Parathyroid adenoma (tissue), 2 donors: ENCODE data around the gene PCBP2.

Experiments used
- H2AFZ ChIP-seq: fragments of 300-600 bp; sonication (generic); one replicate; pipeline ENCODE4 v1.7.0; 2017; ENCODE audit warnings: antibody characterized with exemption, mild to moderate bottlenecking
- H3K27ac ChIP-seq: fragments of 300-600 bp; sonication (generic); one replicate; pipeline ENCODE4 v1.7.0; 2017
- H3K27me3 ChIP-seq: fragments of 300-600 bp; sonication (generic); one replicate; pipeline ENCODE4 v1.7.0; 2017; ENCODE audit warnings: low read length; ENCODE audit not compliant: control insufficient read depth, insufficient read depth
- H3K36me3 ChIP-seq: fragments of 300-600 bp; sonication (generic); one replicate; pipeline ENCODE4 v1.7.0; 2017; ENCODE audit warnings: low read length; ENCODE audit not compliant: control insufficient read depth, insufficient read depth
- H3K4me1 ChIP-seq: fragments of 300-600 bp; sonication (generic); one replicate; pipeline ENCODE4 v1.7.0; 2017; ENCODE audit warnings: control low read depth
- H3K4me2 ChIP-seq: fragments of 300-600 bp; sonication (generic); one replicate; pipeline ENCODE4 v1.7.0; 2017; ENCODE audit warnings: low read length
- H3K4me3 ChIP-seq: fragments of 300-600 bp; sonication (generic); one replicate; pipeline ENCODE4 v1.7.0; 2017; ENCODE audit warnings: low read depth, low read length
- H3K79me2 ChIP-seq: fragments of 300-600 bp; sonication (generic); one replicate; pipeline ENCODE4 v1.7.0; 2017; ENCODE audit warnings: control low read depth
- H3K9ac ChIP-seq: fragments of 300-600 bp; sonication (generic); one replicate; pipeline ENCODE4 v1.7.0; 2017; ENCODE audit warnings: mild to moderate bottlenecking
- H3K9me3 ChIP-seq: fragments of 300-600 bp; sonication (generic); one replicate; pipeline ENCODE4 v1.7.0; 2017; ENCODE audit warnings: low read length; ENCODE audit not compliant: control insufficient read depth
- CTCF ChIP-seq: fragments of 300-600 bp; sonication (generic); IDR thresholded peaks from one replicate; pipeline ENCODE4 v1.7.0; 2017; ENCODE audit warnings: antibody characterized with exemption, mild to moderate bottlenecking
- donor health status: primary hyperparathyroidism.

PCBP2 gene

DNA sequence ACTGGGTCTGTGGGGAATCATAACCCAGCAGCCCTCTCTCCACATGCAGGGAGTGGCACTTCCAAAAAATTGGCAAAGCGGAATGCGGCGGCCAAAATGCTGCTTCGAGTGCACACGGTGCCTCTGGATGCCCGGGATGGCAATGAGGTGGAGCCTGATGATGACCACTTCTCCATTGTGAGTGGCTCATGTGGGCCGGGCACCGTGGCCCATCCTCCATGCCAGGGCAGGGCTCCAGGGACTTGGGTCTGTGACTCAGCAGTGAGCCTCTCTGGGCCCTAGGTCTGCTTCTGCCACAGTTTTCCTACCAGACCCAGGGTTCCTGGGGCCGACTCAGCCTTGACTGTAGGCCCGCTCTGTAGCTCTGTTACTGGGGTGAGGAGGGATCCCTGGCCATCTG, 53.2 kb downstream of the PCBP2 start:
- TF ChIP-seq CTCF = no peak
- no peak overlapping the region for H3K4me3 ChIP-seq
- no peak overlapping the region for H2AFZ ChIP-seq
- H3K4me2 ChIP-seq = no peak overlapping the region
- H3K9me3 ChIP-seq = no peaks in the 10 kb centered on the region
- no peaks in the 10 kb centered on the region for H3K27me3 ChIP-seq
- no peaks in the 10 kb centered on the region for H3K36me3 ChIP-seq
- no peak overlapping the region for H3K9ac ChIP-seq
- no peak overlapping the region for H3K27ac ChIP-seq
- peaks cover 11% of the 10 kb centered on the region for H3K4me1 ChIP-seq
- H3K79me2 ChIP-seq = peaks cover 2% of the 10 kb centered on the region

- H3K9ac ChIP-seq = no peak overlapping the region
- H3K36me3 ChIP-seq = no peaks in the 10 kb centered on the region
- no peaks in the 10 kb centered on the region for H3K9me3 ChIP-seq
- H3K4me1 ChIP-seq = peaks cover 11% of the 10 kb centered on the region
- H3K27me3 ChIP-seq = no peaks in the 10 kb centered on the region
- no peak overlapping the region for H2AFZ ChIP-seq
- no peak overlapping the region for H3K4me3 ChIP-seq
- H3K79me2 ChIP-seq = peaks cover 2% of the 10 kb centered on the region
- no peak overlapping the region for H3K27ac ChIP-seq
- H3K4me2 ChIP-seq = no peak overlapping the region
- no peak for TF ChIP-seq CTCF
Measured at GRCh38 chr12:53505555-53506449, 53.9 kb downstream of the PCBP2 start.

DNA sequence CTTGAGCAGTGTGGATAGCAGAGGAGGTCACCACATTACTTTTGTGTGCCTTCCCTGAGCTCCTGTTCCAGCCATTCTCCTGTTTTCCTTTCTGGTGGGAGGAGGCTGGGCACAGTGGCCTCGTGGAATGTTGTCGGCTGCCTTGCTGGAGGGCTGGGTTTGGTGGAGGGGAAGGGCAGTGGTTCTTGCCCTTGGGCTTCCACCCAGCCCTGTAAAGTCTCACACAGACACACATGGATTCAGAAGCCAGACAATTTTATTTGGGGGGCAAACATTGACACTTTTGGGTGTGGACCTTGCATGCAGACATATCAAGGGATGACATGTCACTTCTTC, 54.5 kb downstream of the PCBP2 start:
- Histone ChIP-seq H3K79me2 (peaks cover 2% of the 10 kb centered on the region), H3K4me1 (peaks cover 11% of the 10 kb centered on the region), H3K36me3 (no peaks in the 10 kb centered on the region), H3K9ac (no peak overlapping the region), H3K4me3 (no peak overlapping the region), H3K4me2 (no peak overlapping the region), H3K27ac (no peak overlapping the region), H3K9me3 (no peaks in the 10 kb centered on the region), H3K27me3 (no peaks in the 10 kb centered on the region), H2AFZ (no peak overlapping the region)
- TF ChIP-seq CTCF = no peak

- Histone ChIP-seq H3K9ac (no peak within 1 kb of the TSS), H3K79me2 (no peaks in the 10 kb centered on the region), H3K4me1 (peaks cover 5% of the 10 kb centered on the region), H3K4me2 (no peak within 1 kb of the TSS), H3K4me3 (no peak within 1 kb of the TSS), H3K27me3 (no peaks in the 10 kb centered on the region), H3K36me3 (no peaks in the 10 kb centered on the region), H3K9me3 (no peaks in the 10 kb centered on the region), H2AFZ (no peak within 1 kb of the TSS), H3K27ac (no peak within 1 kb of the TSS)
- TF ChIP-seq CTCF = no peak
Measured at GRCh38 chr12:53506881-53507602, 55.1 kb downstream of the PCBP2 start, which contains the start of gene NPFF. Gene NPFF, minus strand, starts transcription at chr12:53507484. Its CDS starts 10 bp downstream, at chr12:53507474.
